Naive B cell (primary cell): ENCODE results near the gene REEP1. TPM values are rescaled to one million over a fixed set of nuclear protein-coding genes. Genes with fewer than 3 reads are reported as not detected.

Source experiments
- polyA plus RNA-seq, 6 donors: library from polyadenylated mRNA; unstranded; fragments of 300-500 nt; fragmentation: Illumina TruSeq; gene quantifications; one replicate each; pipeline ENCODE4 v1.2.3, GENCODE V29; 2021; ENCODE audit warnings: low read depth in 6 of 6

REEP1 gene
- polyA plus RNA-seq, 6 donors from 2014 or later, result 0.11 TPM; not detected in 5

Other genes with a start within 250 kb of the REEP1 start
- gene POLR1A, start 231.7 kb downstream of the REEP1 start, polyA plus RNA-seq, result 1 to 10 TPM in 5 of 6 donors, not detected in 1; 1.9 to 6.2 (median 2.4) TPM
- 10 to 100 TPM; 28.8 to 51.9 (median 42.5) TPM for gene PTCD3, start 231.4 kb downstream of the REEP1 start, polyA plus RNA-seq
- 10 to 100 TPM; 30.3 to 53.9 (median 39.9) TPM for gene IMMT, start 142.2 kb downstream of the REEP1 start, polyA plus RNA-seq
- 10 to 100 TPM; 13.6 to 34.5 (median 29.2) TPM for gene MRPL35, start 138.2 kb downstream of the REEP1 start, polyA plus RNA-seq
- 10 to 100 TPM in 4 of 6 donors, 1 to 10 TPM in 2; 3.6 to 18.7 (median 11.6) TPM for gene KDM3A, start 103.7 kb upstream of the REEP1 start, polyA plus RNA-seq
- 100 to 1,000 TPM in 2 of 6 donors, 10 to 100 TPM in 4; 61.6 to 107 (median 96.4) TPM for gene CHMP3, start 225.8 kb upstream of the REEP1 start, polyA plus RNA-seq